ENCODE data around the gene EFNA2. TPM values are rescaled to one million over a fixed set of nuclear protein-coding genes. Genes with fewer than 3 reads are reported as not detected.

Gene EFNA2
- total RNA-seq, 2 experiments from 2014 or later = not detected

GRCh38 chr19:1321539-1321938 is 35.9 kb downstream of the EFNA2 start:
- ChIA-PET POLR2A (no interaction called here), CTCF (no interaction called here)
- H3K4me3 ChIP-seq (ENCODE audit: low read length) = no peak overlapping the region
- peaks cover 42 to 46% of the 10 kb centered on the region in 2 experiments for H3K27me3 ChIP-seq (ENCODE audit: control insufficient read depth in 1 of 2, insufficient read depth in 2 of 2, low read length in 2 of 2)
- Mint-ChIP-seq H3K4me3 (no peak overlapping the region), H3K27me3 (peaks cover 49% of the 10 kb centered on the region), H3K9me3 (no peaks in the 10 kb centered on the region), H3K36me3 (ENCODE audit: low read depth) (no peaks in the 10 kb centered on the region), H3K4me1 (ENCODE audit: low read depth) (no peaks in the 10 kb centered on the region), H3K27ac (no peak overlapping the region)
- H3K9me3 ChIP-seq (ENCODE audit: control insufficient read depth in 1 of 2, insufficient read depth in 1 of 2, low read length in 2 of 2) = peaks cover 0 to 30% of the 10 kb centered on the region in 2 experiments
- no peak for TF ChIP-seq CTCF (IDR thresholded peaks at IDR 0.05)
- peaks cover 11% of the 10 kb centered on the region for H3K4me1 ChIP-seq (ENCODE audit: insufficient read depth, low read length)
- ATAC-seq (ENCODE audit: poor library complexity) (no peak), DNase-seq (no peak)
- H3K36me3 ChIP-seq (ENCODE audit: insufficient read depth, low read length) = no peaks in the 10 kb centered on the region
- H3K27ac ChIP-seq (ENCODE audit: low read depth in 1 of 2, low read length in 2 of 2) = no peak overlapping the region
- intact Hi-C loops (cut with DNase I, micrococcal nuclease) = no loop called here

- DNase-seq = no peak
- ChIA-PET CTCF (interaction anchor here (1.2 kb wide), 1 partner anchor 50 kb away, joined by 3 read pairs; no protein-coding TSS in a partner anchor), POLR2A (no interaction called here)
- H3K27me3 ChIP-seq (ENCODE audit: control insufficient read depth in 1 of 2, insufficient read depth in 2 of 2, low read length in 2 of 2) = peaks cover 34 to 39% of the 10 kb centered on the region in 2 experiments
- Mint-ChIP-seq H3K4me3 (no peak overlapping the region), H3K36me3 (ENCODE audit: low read depth) (no peaks in the 10 kb centered on the region), H3K27ac (no peak overlapping the region), H3K4me1 (ENCODE audit: low read depth) (no peaks in the 10 kb centered on the region), H3K27me3 (peaks cover 45% of the 10 kb centered on the region), H3K9me3 (no peaks in the 10 kb centered on the region)
- intact Hi-C loops (cut with DNase I, micrococcal nuclease) = no loop called here
- peaks cover 0 to 23% of the 10 kb centered on the region in 2 experiments for H3K9me3 ChIP-seq (ENCODE audit: control insufficient read depth in 1 of 2, insufficient read depth in 1 of 2, low read length in 2 of 2)
- no peak overlapping the region for H3K27ac ChIP-seq (ENCODE audit: low read depth in 1 of 2, low read length in 2 of 2)
- H3K4me1 ChIP-seq (ENCODE audit: insufficient read depth, low read length) = peaks cover 11% of the 10 kb centered on the region
- no peaks in the 10 kb centered on the region for H3K36me3 ChIP-seq (ENCODE audit: insufficient read depth, low read length)
- ATAC-seq (ENCODE audit: poor library complexity) = no peak
- no peak overlapping the region for H3K4me3 ChIP-seq (ENCODE audit: low read length)
- no peak for TF ChIP-seq CTCF (IDR thresholded peaks at IDR 0.05)
Observed at GRCh38 chr19:1322198-1322981, 36.7 kb downstream of the EFNA2 start.

GRCh38 chr19:1324249-1324805 is 38.7 kb downstream of the EFNA2 start:
- Mint-ChIP-seq H3K27me3 (peaks cover 33% of the 10 kb centered on the region), H3K4me3 (no peak overlapping the region), H3K36me3 (ENCODE audit: low read depth) (no peaks in the 10 kb centered on the region), H3K4me1 (ENCODE audit: low read depth) (no peaks in the 10 kb centered on the region), H3K9me3 (no peaks in the 10 kb centered on the region), H3K27ac (no peak overlapping the region)
- no peak overlapping the region for H3K4me3 ChIP-seq (ENCODE audit: low read length)
- no peak for TF ChIP-seq CTCF (IDR thresholded peaks at IDR 0.05)
- CTCF ChIA-PET = no interaction called here
- H3K9me3 ChIP-seq (ENCODE audit: control insufficient read depth in 1 of 2, insufficient read depth in 1 of 2, low read length in 2 of 2) = peaks cover 0 to 23% of the 10 kb centered on the region in 2 experiments
- ATAC-seq (ENCODE audit: poor library complexity) (no peak), DNase-seq (no peak)
- POLR2A ChIA-PET = interaction anchor here (0.7 kb wide), 1 partner anchor 26 kb away, joined by 3 read pairs; no protein-coding TSS in a partner anchor
- H3K36me3 ChIP-seq (ENCODE audit: insufficient read depth, low read length) = no peaks in the 10 kb centered on the region
- no peak overlapping the region for H3K27ac ChIP-seq (ENCODE audit: low read depth in 1 of 2, low read length in 2 of 2)
- peaks cover 24 to 30% of the 10 kb centered on the region in 2 experiments for H3K27me3 ChIP-seq (ENCODE audit: control insufficient read depth in 1 of 2, insufficient read depth in 2 of 2, low read length in 2 of 2)
- H3K4me1 ChIP-seq (ENCODE audit: insufficient read depth, low read length) = peaks cover 11% of the 10 kb centered on the region
- intact Hi-C loops (cut with DNase I, micrococcal nuclease) = no loop called here
